ENCODE data around the gene CFAP300.
A peak's percentile ranks its signal among the peaks of the same experiment; 100 is the strongest.

Gene CFAP300

DNA sequence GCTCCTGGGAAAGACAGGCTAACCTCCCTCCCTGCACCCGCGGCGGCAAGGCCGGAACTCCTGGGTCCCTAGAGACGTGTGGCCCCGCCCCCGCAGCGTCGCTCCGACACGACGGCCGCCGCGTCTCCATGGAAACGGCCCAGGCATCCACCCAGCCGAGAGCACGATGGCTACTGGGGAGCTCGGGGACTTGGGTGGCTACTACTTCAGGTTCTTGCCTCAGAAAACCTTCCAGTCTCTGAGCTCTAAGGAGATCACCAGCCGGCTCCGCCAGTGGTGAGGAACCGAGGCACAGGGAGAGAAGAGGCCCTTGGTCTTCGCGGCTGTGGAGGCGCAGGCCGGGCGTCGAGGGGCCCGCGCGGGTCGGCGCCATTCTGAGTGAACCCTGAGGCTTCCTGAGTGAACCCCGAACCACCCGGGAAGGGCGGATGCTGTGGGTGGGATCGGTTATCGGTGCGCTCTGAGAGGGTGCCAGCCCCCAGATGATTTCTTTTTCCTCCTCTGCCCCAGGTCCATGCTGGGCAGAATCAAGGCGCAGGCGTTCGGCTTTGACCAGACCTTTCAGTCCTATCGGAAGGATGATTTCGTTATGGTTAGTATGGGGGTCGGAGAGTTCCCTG, at the start of gene CFAP300:
CFAP300 (plus strand) TSS at position 133 of the 620 bp plus-strand sequence; CDS start at position 167, 34 bp downstream.
- TF ChIP-seq, protein P1, sequence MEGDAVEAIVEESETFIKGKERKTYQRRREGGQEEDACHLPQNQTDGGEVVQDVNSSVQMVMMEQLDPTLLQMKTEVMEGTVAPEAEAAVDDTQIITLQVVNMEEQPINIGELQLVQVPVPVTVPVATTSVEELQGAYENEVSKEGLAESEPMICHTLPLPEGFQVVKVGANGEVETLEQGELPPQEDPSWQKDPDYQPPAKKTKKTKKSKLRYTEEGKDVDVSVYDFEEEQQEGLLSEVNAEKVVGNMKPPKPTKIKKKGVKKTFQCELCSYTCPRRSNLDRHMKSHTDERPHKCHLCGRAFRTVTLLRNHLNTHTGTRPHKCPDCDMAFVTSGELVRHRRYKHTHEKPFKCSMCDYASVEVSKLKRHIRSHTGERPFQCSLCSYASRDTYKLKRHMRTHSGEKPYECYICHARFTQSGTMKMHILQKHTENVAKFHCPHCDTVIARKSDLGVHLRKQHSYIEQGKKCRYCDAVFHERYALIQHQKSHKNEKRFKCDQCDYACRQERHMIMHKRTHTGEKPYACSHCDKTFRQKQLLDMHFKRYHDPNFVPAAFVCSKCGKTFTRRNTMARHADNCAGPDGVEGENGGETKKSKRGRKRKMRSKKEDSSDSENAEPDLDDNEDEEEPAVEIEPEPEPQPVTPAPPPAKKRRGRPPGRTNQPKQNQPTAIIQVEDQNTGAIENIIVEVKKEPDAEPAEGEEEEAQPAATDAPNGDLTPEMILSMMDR (IDR thresholded peaks at IDR 0.05; ENCODE audit: control insufficient read depth, extremely low read depth, insufficient read depth), result no peak
- H3K4me3 ChIP-seq (ENCODE audit: low read depth, low read length), result peak within 1 kb of the TSS; percentile 47
- DNase-seq (ENCODE audit: low read depth), result no peak

DNA sequence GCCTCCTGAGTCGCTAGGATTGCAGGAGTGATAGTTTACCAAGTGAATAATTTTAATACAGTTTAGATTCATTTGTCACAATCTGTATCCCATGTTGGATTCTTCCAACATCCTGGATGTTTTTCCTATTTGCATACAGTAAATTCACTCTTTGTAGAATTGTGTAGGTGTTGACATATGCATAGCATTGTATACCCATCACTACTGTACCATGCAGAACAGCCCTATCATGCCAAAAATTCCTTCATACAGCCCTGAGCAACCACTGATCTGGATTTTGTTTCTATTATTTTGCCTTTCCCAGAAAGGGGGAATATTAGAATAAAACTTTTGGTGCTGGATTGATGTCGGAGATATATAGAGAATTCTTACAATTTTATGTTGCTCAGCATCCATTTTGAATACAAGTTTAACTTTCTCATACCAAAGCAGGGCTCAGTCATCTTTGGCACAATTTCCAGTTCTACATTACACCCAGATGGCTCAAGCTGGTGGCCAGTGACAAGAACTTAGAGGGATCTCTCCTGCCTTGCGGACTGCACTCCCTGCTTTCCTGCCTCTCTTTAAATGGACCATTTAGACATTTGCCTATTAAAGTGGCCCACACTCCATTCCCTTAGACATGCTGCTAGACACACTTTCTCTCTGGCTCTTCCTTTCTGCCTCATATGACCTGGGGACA, 45.4 kb upstream of the CFAP300 start:
- TF ChIP-seq, protein P1 (IDR thresholded peaks at IDR 0.05; ENCODE audit: control insufficient read depth, extremely low read depth, insufficient read depth), result no peak
- no peak overlapping the region for H3K4me3 ChIP-seq (ENCODE audit: low read depth, low read length)
- no peak for DNase-seq (ENCODE audit: low read depth)

DNA sequence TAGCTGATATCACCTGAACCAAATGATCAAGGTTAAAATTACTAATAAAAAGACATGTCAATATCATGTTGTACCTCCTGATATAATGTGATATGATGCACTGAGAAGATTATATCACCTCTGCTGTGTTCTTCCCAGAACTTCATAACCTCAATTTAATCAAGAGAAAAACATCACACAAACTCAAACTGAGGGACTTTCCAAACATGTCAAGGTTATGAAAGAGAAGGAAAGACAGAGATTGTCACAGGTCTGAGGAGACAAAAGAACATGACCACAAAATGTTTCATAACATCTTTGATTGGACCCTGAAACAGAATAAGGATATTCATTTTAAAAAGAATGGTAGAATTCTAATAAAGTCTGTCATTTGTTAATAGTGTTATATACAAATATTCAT, 43.0 kb upstream of the CFAP300 start:
- no peak for DNase-seq (ENCODE audit: low read depth)
- no peak overlapping the region for H3K4me3 ChIP-seq (ENCODE audit: low read depth, low read length)
- TF ChIP-seq, protein P1 (IDR thresholded peaks at IDR 0.05; ENCODE audit: control insufficient read depth, extremely low read depth, insufficient read depth), result no peak

DNA sequence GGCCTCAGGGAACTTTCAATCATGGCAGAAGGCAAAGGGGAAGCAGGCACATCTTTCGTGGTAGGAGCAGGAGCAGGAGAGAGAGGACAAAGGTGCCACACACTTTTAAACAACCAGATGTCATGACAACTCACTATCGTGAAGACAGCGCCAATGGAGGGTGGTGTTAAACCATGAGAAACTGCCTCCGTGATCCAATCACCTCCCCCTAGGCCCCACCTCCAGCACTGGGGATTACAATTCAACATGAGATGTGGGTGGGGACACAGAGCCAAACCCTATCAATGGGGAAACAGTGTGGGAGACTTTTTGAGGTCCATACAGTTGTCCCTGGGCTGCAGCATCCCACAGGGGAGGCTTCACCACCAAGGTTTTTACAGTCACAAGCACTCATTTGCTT, 41.9 kb upstream of the CFAP300 start:
- H3K4me3 ChIP-seq (ENCODE audit: low read depth, low read length), result no peak overlapping the region
- TF ChIP-seq, protein P1 (IDR thresholded peaks at IDR 0.05; ENCODE audit: control insufficient read depth, extremely low read depth, insufficient read depth), result no peak
- DNase-seq (ENCODE audit: low read depth), result no peak

DNA sequence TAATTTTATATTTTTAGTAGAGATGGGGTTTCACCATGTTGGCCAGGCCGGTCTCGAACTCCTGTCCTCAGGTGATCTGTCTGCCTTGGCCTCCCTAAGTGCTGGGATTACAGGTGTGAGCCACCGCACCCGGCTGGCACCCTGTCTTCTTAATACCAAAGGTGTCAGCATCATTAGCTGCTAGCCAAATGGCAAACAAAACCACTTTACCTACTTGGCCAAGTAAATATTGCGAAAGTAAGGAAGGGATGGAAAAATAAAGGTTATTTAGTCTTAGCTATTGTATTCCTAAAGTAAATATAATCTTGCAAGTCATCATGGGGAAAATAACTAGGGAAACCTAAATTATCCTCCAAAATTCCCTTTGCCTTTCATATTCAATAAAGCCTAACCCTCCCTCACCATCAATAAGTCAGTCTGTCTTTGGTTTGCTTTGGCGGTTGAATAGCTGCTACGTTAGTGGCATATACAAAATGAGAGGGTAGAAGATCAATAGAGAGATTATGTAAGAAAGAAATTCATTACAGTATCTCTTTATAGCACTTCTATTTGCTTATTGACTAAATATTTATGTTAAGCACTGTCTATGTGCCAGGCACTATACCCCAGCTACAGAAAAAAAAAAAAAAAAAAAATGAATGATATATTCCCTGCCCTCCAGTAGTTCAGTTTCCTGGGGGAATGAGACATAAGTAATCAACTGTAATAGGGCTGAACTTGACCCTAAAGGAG, 40.2 kb upstream of the CFAP300 start:
- TF ChIP-seq, protein P1 (IDR thresholded peaks at IDR 0.05; ENCODE audit: control insufficient read depth, extremely low read depth, insufficient read depth), result no peak
- no peak overlapping the region for H3K4me3 ChIP-seq (ENCODE audit: low read depth, low read length)
- DNase-seq (ENCODE audit: low read depth), result no peak

DNA sequence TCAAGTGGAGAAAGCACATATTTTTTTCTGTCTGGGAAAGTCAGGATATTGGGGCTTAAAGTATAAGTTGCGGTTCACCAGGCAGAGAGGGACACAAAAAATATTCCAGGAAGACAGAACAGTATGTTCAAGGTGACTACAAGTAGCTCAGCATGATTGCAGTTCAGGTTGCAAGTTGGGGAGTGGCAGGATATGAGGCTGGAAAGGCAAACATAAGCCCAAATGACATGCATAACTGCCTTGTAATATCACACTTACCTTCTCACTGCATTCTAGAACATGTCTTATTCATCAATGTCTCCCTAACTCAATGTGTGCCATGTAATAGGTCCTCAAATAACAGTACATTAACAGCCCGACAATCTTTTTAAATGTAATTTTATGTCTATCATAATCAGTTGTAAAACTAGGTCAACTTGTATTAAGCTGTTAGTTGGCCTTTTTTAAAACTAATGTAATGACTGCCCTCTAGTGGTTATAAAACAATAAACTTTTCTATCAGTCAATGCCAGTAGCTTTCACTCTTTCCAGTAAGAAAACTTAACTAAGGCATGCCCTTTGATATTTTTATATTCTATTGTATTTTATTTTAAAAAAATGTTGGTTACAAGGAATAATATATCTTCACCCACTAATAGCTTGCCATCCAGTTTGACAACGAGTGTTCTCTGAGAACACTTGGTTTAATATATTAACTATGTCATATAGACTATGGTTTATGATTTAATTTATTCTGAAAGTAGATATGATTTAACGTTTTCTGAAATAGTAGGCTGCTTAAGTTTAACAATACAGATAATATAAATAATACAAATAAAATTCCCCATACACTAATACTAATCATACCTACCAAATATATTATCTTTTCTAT, 39.4 kb upstream of the CFAP300 start:
- TF ChIP-seq, protein P1 (IDR thresholded peaks at IDR 0.05; ENCODE audit: control insufficient read depth, extremely low read depth, insufficient read depth), result peak; percentile 46
- peak; percentile 37 for DNase-seq (ENCODE audit: low read depth)
- no peak overlapping the region for H3K4me3 ChIP-seq (ENCODE audit: low read depth, low read length)

All from LNCaP clone FGC (cell line).